ENCODE data around the gene SMARCAL1.

SMARCAL1 gene

DNA sequence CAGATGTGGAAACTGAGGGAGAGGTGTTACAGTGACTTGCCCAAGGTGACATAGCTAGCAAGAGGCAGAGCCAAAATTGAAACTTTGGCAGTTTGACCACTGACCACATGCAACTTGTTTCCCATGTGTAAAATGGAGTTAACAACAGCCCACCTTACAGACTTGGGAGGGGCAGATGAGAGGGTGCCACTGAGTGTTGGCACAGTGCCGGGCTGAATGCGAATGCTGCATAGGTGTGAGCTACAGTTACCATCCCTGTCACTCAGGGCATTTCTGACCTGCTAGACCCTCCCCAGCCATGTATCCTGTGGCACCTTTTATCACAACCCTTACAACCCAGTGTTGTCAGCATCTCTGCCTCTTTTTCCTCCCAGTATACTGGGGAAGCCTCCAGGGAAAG, 10.8 kb downstream of the SMARCAL1 start:
- H2AFZ ChIP-seq, result no peak overlapping the region
- H3K9ac ChIP-seq, result no peak overlapping the region
- no peaks in the 10 kb centered on the region for H3K4me1 ChIP-seq
- no peaks in the 10 kb centered on the region for H3K9me3 ChIP-seq (ENCODE audit: control insufficient read depth, low read length)
- no peaks in the 10 kb centered on the region for H3K27me3 ChIP-seq (ENCODE audit: control insufficient read depth, insufficient read depth, low read length)
- no peak overlapping the region for H3K4me2 ChIP-seq (ENCODE audit: low read length)
- H3K27ac ChIP-seq, result no peak overlapping the region
- H3K4me3 ChIP-seq (ENCODE audit: low read depth, low read length), result no peak overlapping the region
- H3K36me3 ChIP-seq (ENCODE audit: control insufficient read depth, insufficient read depth, low read length), result no peaks in the 10 kb centered on the region
- no peaks in the 10 kb centered on the region for H3K79me2 ChIP-seq
- TF ChIP-seq, protein P1, sequence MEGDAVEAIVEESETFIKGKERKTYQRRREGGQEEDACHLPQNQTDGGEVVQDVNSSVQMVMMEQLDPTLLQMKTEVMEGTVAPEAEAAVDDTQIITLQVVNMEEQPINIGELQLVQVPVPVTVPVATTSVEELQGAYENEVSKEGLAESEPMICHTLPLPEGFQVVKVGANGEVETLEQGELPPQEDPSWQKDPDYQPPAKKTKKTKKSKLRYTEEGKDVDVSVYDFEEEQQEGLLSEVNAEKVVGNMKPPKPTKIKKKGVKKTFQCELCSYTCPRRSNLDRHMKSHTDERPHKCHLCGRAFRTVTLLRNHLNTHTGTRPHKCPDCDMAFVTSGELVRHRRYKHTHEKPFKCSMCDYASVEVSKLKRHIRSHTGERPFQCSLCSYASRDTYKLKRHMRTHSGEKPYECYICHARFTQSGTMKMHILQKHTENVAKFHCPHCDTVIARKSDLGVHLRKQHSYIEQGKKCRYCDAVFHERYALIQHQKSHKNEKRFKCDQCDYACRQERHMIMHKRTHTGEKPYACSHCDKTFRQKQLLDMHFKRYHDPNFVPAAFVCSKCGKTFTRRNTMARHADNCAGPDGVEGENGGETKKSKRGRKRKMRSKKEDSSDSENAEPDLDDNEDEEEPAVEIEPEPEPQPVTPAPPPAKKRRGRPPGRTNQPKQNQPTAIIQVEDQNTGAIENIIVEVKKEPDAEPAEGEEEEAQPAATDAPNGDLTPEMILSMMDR (IDR thresholded peaks at IDR 0.05), result no peak

DNA sequence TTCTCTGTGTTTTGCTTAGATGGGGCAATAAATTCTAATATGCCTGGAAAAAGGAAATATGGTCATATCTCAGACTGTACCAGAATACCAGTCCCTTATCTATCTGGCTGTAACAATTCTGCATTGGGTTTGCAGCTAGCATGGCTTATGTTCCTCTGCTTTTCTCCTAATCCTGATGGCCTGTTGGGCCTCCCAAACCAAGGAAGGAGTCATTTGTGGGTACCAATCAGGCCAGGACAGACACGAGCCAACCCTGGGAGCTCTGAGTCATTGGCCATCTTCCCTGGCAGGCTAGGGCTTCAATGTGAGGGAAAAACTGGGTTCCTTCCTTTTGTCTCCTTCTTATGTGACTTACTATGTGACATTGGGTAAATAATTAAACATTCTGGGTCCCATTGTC, 12.0 kb downstream of the SMARCAL1 start:
- Histone ChIP-seq H3K4me3 (ENCODE audit: low read depth, low read length) (no peak overlapping the region), H3K79me2 (no peaks in the 10 kb centered on the region), H3K4me2 (ENCODE audit: low read length) (no peak overlapping the region), H3K9me3 (ENCODE audit: control insufficient read depth, low read length) (no peaks in the 10 kb centered on the region), H3K9ac (no peak overlapping the region), H3K4me1 (no peaks in the 10 kb centered on the region), H2AFZ (no peak overlapping the region), H3K36me3 (ENCODE audit: control insufficient read depth, insufficient read depth, low read length) (no peaks in the 10 kb centered on the region), H3K27ac (no peak overlapping the region), H3K27me3 (ENCODE audit: control insufficient read depth, insufficient read depth, low read length) (no peaks in the 10 kb centered on the region)
- TF ChIP-seq, protein P1 (IDR thresholded peaks at IDR 0.05), result no peak

GRCh38 chr2:216425008-216425787, 12.9 kb downstream of the SMARCAL1 start:
- Histone ChIP-seq H3K36me3 (ENCODE audit: control insufficient read depth, insufficient read depth, low read length) (no peaks in the 10 kb centered on the region), H3K27ac (no peak overlapping the region), H3K4me1 (no peaks in the 10 kb centered on the region), H3K79me2 (no peaks in the 10 kb centered on the region), H3K27me3 (ENCODE audit: control insufficient read depth, insufficient read depth, low read length) (no peaks in the 10 kb centered on the region), H3K9me3 (ENCODE audit: control insufficient read depth, low read length) (no peaks in the 10 kb centered on the region), H3K4me2 (ENCODE audit: low read length) (no peak overlapping the region), H2AFZ (no peak overlapping the region), H3K4me3 (ENCODE audit: low read depth, low read length) (no peak overlapping the region), H3K9ac (no peak overlapping the region)
- TF ChIP-seq, protein P1 (IDR thresholded peaks at IDR 0.05), result no peak

GRCh38 chr2:216426166-216426777, 14.0 kb downstream of the SMARCAL1 start:
- no peaks in the 10 kb centered on the region for H3K79me2 ChIP-seq
- no peaks in the 10 kb centered on the region for H3K27me3 ChIP-seq (ENCODE audit: control insufficient read depth, insufficient read depth, low read length)
- TF ChIP-seq, protein P1 (IDR thresholded peaks at IDR 0.05), result no peak
- no peak overlapping the region for H3K27ac ChIP-seq
- no peak overlapping the region for H3K9ac ChIP-seq
- H3K4me3 ChIP-seq (ENCODE audit: low read depth, low read length), result no peak overlapping the region
- no peak overlapping the region for H3K4me2 ChIP-seq (ENCODE audit: low read length)
- no peak overlapping the region for H2AFZ ChIP-seq
- no peaks in the 10 kb centered on the region for H3K4me1 ChIP-seq
- no peaks in the 10 kb centered on the region for H3K9me3 ChIP-seq (ENCODE audit: control insufficient read depth, low read length)
- no peaks in the 10 kb centered on the region for H3K36me3 ChIP-seq (ENCODE audit: control insufficient read depth, insufficient read depth, low read length)

All from parathyroid adenoma (tissue), 2 donors.